Measurements from ENCODE around the gene CAD. TPM values are rescaled to one million over a fixed set of nuclear protein-coding genes. Genes with fewer than 3 reads are reported as not detected.

Gene CAD
- total RNA-seq, 3 donors from 2014 or later (not counting 1 experiment from before 2014, with no cell fraction given), result 21.8 to 26.6 (median 24.0) TPM

GRCh38 chr2:27284996-27285395, 67.8 kb downstream of the CAD start:
- no peaks in the 10 kb centered on the region for H3K4me1 ChIP-seq (ENCODE audit: control insufficient read depth, insufficient read depth, low read length)
- no peak overlapping the region for H3K4me3 Mint-ChIP-seq
- H3K36me3 ChIP-seq (ENCODE audit: control insufficient read depth, insufficient read depth, low read length), result no peaks in the 10 kb centered on the region
- H3K27me3 ChIP-seq (ENCODE audit: control insufficient read depth, insufficient read depth, low read length), result no peaks in the 10 kb centered on the region
- intact Hi-C loops (cut with micrococcal nuclease), result loop anchor here (5.0 to 10.0 kb wide), 2 partner anchors 113 to 440 kb away; partner anchors contain the start of gene DPYSL5
- peaks cover 22 to 25% of the 10 kb centered on the region in 2 donors for H3K27me3 Mint-ChIP-seq (ENCODE audit: low read depth in 2 of 2)
- no peak overlapping the region for H3K4me3 ChIP-seq (ENCODE audit: low read length)
- no peak for TF ChIP-seq CTCF (IDR thresholded peaks at IDR 0.05)
- H3K36me3 Mint-ChIP-seq, result no peaks in the 10 kb centered on the region
- ATAC-seq, result no peak
- no CpG with 5 or more reads among the region's 1 CpG for WGBS (ENCODE audit: insufficient coverage)
- H3K4me1 Mint-ChIP-seq, result peaks cover 0 to 2% of the 10 kb centered on the region in 2 donors
- no peaks in the 10 kb centered on the region for H3K9me3 ChIP-seq (ENCODE audit: control insufficient read depth, insufficient read depth, low read length)
- H3K9me3 Mint-ChIP-seq, result no peaks in the 10 kb centered on the region
- H3K27ac ChIP-seq (ENCODE audit: low read length), result no peak overlapping the region
- H3K27ac Mint-ChIP-seq, result no peak overlapping the region
- no peak for DNase-seq

- no peak overlapping the region for H3K27ac ChIP-seq (ENCODE audit: low read length)
- Mint-ChIP-seq H3K27me3 (ENCODE audit: low read depth in 2 of 2) (peaks cover 22 to 25% of the 10 kb centered on the region in 2 donors), H3K4me1 (no peaks in the 10 kb centered on the region), H3K36me3 (no peaks in the 10 kb centered on the region), H3K4me3 (no peak overlapping the region), H3K9me3 (no peaks in the 10 kb centered on the region), H3K27ac (no peak overlapping the region)
- H3K9me3 ChIP-seq (ENCODE audit: control insufficient read depth, insufficient read depth, low read length), result no peaks in the 10 kb centered on the region
- H3K4me1 ChIP-seq (ENCODE audit: control insufficient read depth, insufficient read depth, low read length), result peaks cover 4% of the 10 kb centered on the region
- ATAC-seq (no peak), DNase-seq (no peak)
- intact Hi-C loops (cut with micrococcal nuclease), result loop anchor here (10.0 kb wide), 1 partner anchor 441 kb away; the partner anchor contains the start of gene DPYSL5
- no peak overlapping the region for H3K4me3 ChIP-seq (ENCODE audit: low read length)
- no peaks in the 10 kb centered on the region for H3K36me3 ChIP-seq (ENCODE audit: control insufficient read depth, insufficient read depth, low read length)
- TF ChIP-seq CTCF (IDR thresholded peaks at IDR 0.05), result no peak
- 62% methylated on average over 4 of the region's 6 CpGs for WGBS (ENCODE audit: insufficient coverage)
- no peaks in the 10 kb centered on the region for H3K27me3 ChIP-seq (ENCODE audit: control insufficient read depth, insufficient read depth, low read length)
Observed at GRCh38 chr2:27285481-27285880, 68.3 kb downstream of the CAD start.

GRCh38 chr2:27288610-27289009, 71.4 kb downstream of the CAD start:
- H3K27ac ChIP-seq (ENCODE audit: low read length), result no peak overlapping the region
- H3K9me3 ChIP-seq (ENCODE audit: control insufficient read depth, insufficient read depth, low read length), result no peaks in the 10 kb centered on the region
- H3K4me3 ChIP-seq (ENCODE audit: low read length), result no peak overlapping the region
- H3K4me1 ChIP-seq (ENCODE audit: control insufficient read depth, insufficient read depth, low read length), result peaks cover 6% of the 10 kb centered on the region
- Mint-ChIP-seq H3K4me1 (no peaks in the 10 kb centered on the region), H3K4me3 (no peak overlapping the region), H3K27ac (no peak overlapping the region), H3K27me3 (ENCODE audit: low read depth in 2 of 2) (peaks cover 8% of the 10 kb centered on the region in 2 donors), H3K9me3 (no peaks in the 10 kb centered on the region), H3K36me3 (no peaks in the 10 kb centered on the region)
- TF ChIP-seq CTCF (IDR thresholded peaks at IDR 0.05), result no peak
- H3K36me3 ChIP-seq (ENCODE audit: control insufficient read depth, insufficient read depth, low read length), result no peaks in the 10 kb centered on the region
- WGBS (ENCODE audit: insufficient coverage), result 33% methylated on average over 2 of the region's 3 CpGs
- intact Hi-C loops (cut with micrococcal nuclease), result loop anchor here (10.0 kb wide), 1 partner anchor 444 kb away; the partner anchor contains the start of gene DPYSL5
- DNase-seq (no peak), ATAC-seq (no peak)
- no peaks in the 10 kb centered on the region for H3K27me3 ChIP-seq (ENCODE audit: control insufficient read depth, insufficient read depth, low read length)

DNA sequence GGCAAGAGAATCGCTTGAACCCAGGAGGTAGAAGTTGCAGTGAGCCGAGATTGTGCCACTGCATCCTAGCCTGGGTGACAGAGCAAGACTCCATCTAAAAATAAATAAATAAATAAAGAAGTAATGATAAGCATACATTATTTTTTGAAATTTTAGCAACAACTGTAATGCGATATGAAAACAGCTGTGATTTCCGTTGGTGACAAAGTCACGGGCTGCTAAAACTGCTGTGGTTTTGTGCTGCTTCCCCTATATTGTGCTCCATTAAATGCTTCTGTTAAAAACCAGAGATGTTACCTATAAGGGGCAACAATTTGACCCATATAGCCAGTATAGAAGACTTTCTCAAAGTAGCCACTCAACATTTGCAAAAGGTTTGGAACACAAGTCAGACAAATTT, 73.4 kb downstream of the CAD start:
- Mint-ChIP-seq H3K4me3 (no peak overlapping the region), H3K27ac (no peak overlapping the region), H3K27me3 (ENCODE audit: low read depth in 2 of 2) (peaks cover 8% of the 10 kb centered on the region in 2 donors), H3K4me1 (no peaks in the 10 kb centered on the region), H3K9me3 (no peaks in the 10 kb centered on the region), H3K36me3 (no peaks in the 10 kb centered on the region)
- Histone ChIP-seq H3K4me3 (ENCODE audit: low read length) (no peak overlapping the region), H3K4me1 (ENCODE audit: control insufficient read depth, insufficient read depth, low read length) (peaks cover 6% of the 10 kb centered on the region), H3K27me3 (ENCODE audit: control insufficient read depth, insufficient read depth, low read length) (no peaks in the 10 kb centered on the region), H3K27ac (ENCODE audit: low read length) (no peak overlapping the region), H3K9me3 (ENCODE audit: control insufficient read depth, insufficient read depth, low read length) (no peaks in the 10 kb centered on the region), H3K36me3 (ENCODE audit: control insufficient read depth, insufficient read depth, low read length) (no peaks in the 10 kb centered on the region)
- TF ChIP-seq CTCF (IDR thresholded peaks at IDR 0.05), result no peak
- DNase-seq, result no peak
- ATAC-seq, result peak in 2 of 3 donors; percentile 49 to 72
- 29% methylated on average over 4 of the region's 5 CpGs for WGBS (ENCODE audit: insufficient coverage)
- intact Hi-C loops (cut with micrococcal nuclease), result no loop called here

Data from natural killer cell (primary cell).